Stimulated activated naive B cell treated with anti-CD40 and anti-IgM and Interleukin-4, amounts not matched to agents 10 μg/mL and 1 μg/mL and 100 μg/mL, for 72 hours (primary cell): ENCODE data around the gene KCTD16.

ENCODE experiments used
- ATAC-seq, 2 donors: fragments of 150-1000 bp; cut with Tn5 transposase; replicated peaks; 2 replicates each; pipeline ENCODE4 v1.10.0; 2021; ENCODE audit warnings: moderate library complexity in 1 of 2
- DNase-seq: peaks from one replicate; pipeline ENCODE4 v3.0.0; 2021
- H3K27ac Mint-ChIP-seq: one replicate; pipeline ENCODE4 v1.8.0; 2022; ENCODE audit warnings: mild to moderate bottlenecking, mixed read lengths
- H3K27me3 Mint-ChIP-seq, 2 donors: one replicate each; pipeline ENCODE4 v1.8.0; 2022; ENCODE audit warnings: mixed read lengths in 2 of 2
- H3K36me3 Mint-ChIP-seq, 2 donors: one replicate each; pipeline ENCODE4 v1.8.0; 2022; ENCODE audit warnings: mixed read lengths in 2 of 2, mild to moderate bottlenecking in 1 of 2
- H3K4me1 Mint-ChIP-seq, 2 donors: one replicate each; pipeline ENCODE4 v1.8.0; 2022; ENCODE audit warnings: mixed read lengths in 2 of 2, mild to moderate bottlenecking in 1 of 2
- H3K4me3 Mint-ChIP-seq, 2 donors: one replicate each; pipeline ENCODE4 v1.8.0; 2022; ENCODE audit warnings: mild to moderate bottlenecking in 2 of 2, mixed read lengths in 2 of 2, moderate library complexity in 1 of 2
- H3K9me3 Mint-ChIP-seq, 2 donors: one replicate each; pipeline ENCODE4 v1.8.0; 2022; ENCODE audit warnings: mixed read lengths in 2 of 2, mild to moderate bottlenecking in 1 of 2

The KCTD16 gene

GRCh38 chr5:144332265-144332664 lies 161.6 kb downstream of the KCTD16 start:
- Mint-ChIP-seq H3K36me3 (no peaks in the 10 kb centered on the region), H3K9me3 (no peaks in the 10 kb centered on the region), H3K27me3 (peaks cover 0 to under 1% of the 10 kb centered on the region in 2 donors), H3K4me1 (no peaks in the 10 kb centered on the region), H3K27ac (no peak overlapping the region), H3K4me3 (no peak overlapping the region)
- ATAC-seq (no peak), DNase-seq (no peak)

GRCh38 chr5:144333336-144333920 lies 162.8 kb downstream of the KCTD16 start:
- no peak overlapping the region for H3K4me3 Mint-ChIP-seq
- H3K4me1 Mint-ChIP-seq = no peaks in the 10 kb centered on the region
- DNase-seq = no peak

GRCh38 chr5:144335561-144335960 lies 164.9 kb downstream of the KCTD16 start:
- no peaks in the 10 kb centered on the region for H3K27me3 Mint-ChIP-seq
- no peaks in the 10 kb centered on the region for H3K36me3 Mint-ChIP-seq
- ATAC-seq = no peak
- no peak overlapping the region for H3K27ac Mint-ChIP-seq
- no peaks in the 10 kb centered on the region for H3K4me1 Mint-ChIP-seq
- no peak for DNase-seq
- no peaks in the 10 kb centered on the region for H3K9me3 Mint-ChIP-seq
- H3K4me3 Mint-ChIP-seq = no peak overlapping the region

More at GRCh38 chr5:144333336-144333920, 162.8 kb downstream of the KCTD16 start:
- H3K9me3 Mint-ChIP-seq = no peaks in the 10 kb centered on the region
- no peaks in the 10 kb centered on the region for H3K36me3 Mint-ChIP-seq
- no peak for ATAC-seq
- no peaks in the 10 kb centered on the region for H3K27me3 Mint-ChIP-seq
- H3K27ac Mint-ChIP-seq = no peak overlapping the region

- DNase-seq = no peak
- no peaks in the 10 kb centered on the region for H3K27me3 Mint-ChIP-seq
- no peaks in the 10 kb centered on the region for H3K36me3 Mint-ChIP-seq
- no peak for ATAC-seq
- H3K4me3 Mint-ChIP-seq = no peak overlapping the region
- no peaks in the 10 kb centered on the region for H3K9me3 Mint-ChIP-seq
- H3K27ac Mint-ChIP-seq = no peak overlapping the region
- no peaks in the 10 kb centered on the region for H3K4me1 Mint-ChIP-seq
These were observed 165.7 kb downstream of the KCTD16 start for GRCh38 chr5:144336191-144336961.

GRCh38 chr5:144352330-144352729 lies 181.7 kb downstream of the KCTD16 start:
- H3K27me3 Mint-ChIP-seq = no peaks in the 10 kb centered on the region

GRCh38 chr5:144352732-144353317 lies 182.2 kb downstream of the KCTD16 start:
- DNase-seq = no peak
- Mint-ChIP-seq H3K4me1 (no peaks in the 10 kb centered on the region), H3K4me3 (no peak overlapping the region), H3K36me3 (no peaks in the 10 kb centered on the region), H3K27me3 (no peaks in the 10 kb centered on the region), H3K9me3 (no peaks in the 10 kb centered on the region), H3K27ac (no peak overlapping the region)
- no peak for ATAC-seq

More at GRCh38 chr5:144352330-144352729, 181.7 kb downstream of the KCTD16 start:
- DNase-seq (no peak), ATAC-seq (no peak)
- no peaks in the 10 kb centered on the region for H3K4me1 Mint-ChIP-seq
- no peak overlapping the region for H3K4me3 Mint-ChIP-seq
- no peak overlapping the region for H3K27ac Mint-ChIP-seq
- no peaks in the 10 kb centered on the region for H3K36me3 Mint-ChIP-seq
- no peaks in the 10 kb centered on the region for H3K9me3 Mint-ChIP-seq

- DNase-seq = no peak
- Mint-ChIP-seq H3K27me3 (no peaks in the 10 kb centered on the region), H3K4me3 (no peak overlapping the region), H3K4me1 (no peaks in the 10 kb centered on the region), H3K9me3 (no peaks in the 10 kb centered on the region), H3K27ac (no peak overlapping the region), H3K36me3 (no peaks in the 10 kb centered on the region)
- ATAC-seq = no peak
These were observed 185.8 kb downstream of the KCTD16 start for GRCh38 chr5:144356489-144356888.

- Mint-ChIP-seq H3K9me3 (no peaks in the 10 kb centered on the region), H3K27me3 (no peaks in the 10 kb centered on the region), H3K36me3 (no peaks in the 10 kb centered on the region), H3K4me1 (no peaks in the 10 kb centered on the region), H3K27ac (no peak overlapping the region), H3K4me3 (no peak overlapping the region)
- DNase-seq (no peak), ATAC-seq (no peak)
These were observed 190.7 kb downstream of the KCTD16 start for GRCh38 chr5:144361406-144361805.

GRCh38 chr5:144365885-144366284 lies 195.2 kb downstream of the KCTD16 start:
- Mint-ChIP-seq H3K9me3 (no peaks in the 10 kb centered on the region), H3K36me3 (no peaks in the 10 kb centered on the region), H3K4me1 (no peaks in the 10 kb centered on the region), H3K27me3 (no peaks in the 10 kb centered on the region), H3K4me3 (no peak overlapping the region), H3K27ac (no peak overlapping the region)
- DNase-seq = no peak
- no peak for ATAC-seq

GRCh38 chr5:144367991-144368390 lies 197.3 kb downstream of the KCTD16 start:
- no peaks in the 10 kb centered on the region for H3K9me3 Mint-ChIP-seq
- H3K27ac Mint-ChIP-seq = no peak overlapping the region
- H3K4me1 Mint-ChIP-seq = no peaks in the 10 kb centered on the region
- DNase-seq (no peak), ATAC-seq (no peak)
- H3K27me3 Mint-ChIP-seq = no peaks in the 10 kb centered on the region
- H3K4me3 Mint-ChIP-seq = no peak overlapping the region
- no peaks in the 10 kb centered on the region for H3K36me3 Mint-ChIP-seq

GRCh38 chr5:144368556-144368955 lies 197.9 kb downstream of the KCTD16 start:
- no peaks in the 10 kb centered on the region for H3K27me3 Mint-ChIP-seq
- no peaks in the 10 kb centered on the region for H3K9me3 Mint-ChIP-seq
- H3K36me3 Mint-ChIP-seq = no peaks in the 10 kb centered on the region
- no peak for DNase-seq
- H3K4me3 Mint-ChIP-seq = no peak overlapping the region
- H3K4me1 Mint-ChIP-seq = no peaks in the 10 kb centered on the region
- H3K27ac Mint-ChIP-seq = no peak overlapping the region
- no peak for ATAC-seq

- Mint-ChIP-seq H3K4me3 (no peak overlapping the region), H3K9me3 (no peaks in the 10 kb centered on the region), H3K27ac (no peak overlapping the region), H3K4me1 (no peaks in the 10 kb centered on the region), H3K36me3 (no peaks in the 10 kb centered on the region), H3K27me3 (no peaks in the 10 kb centered on the region)
- no peak for DNase-seq
- no peak for ATAC-seq
These were observed 198.3 kb downstream of the KCTD16 start for GRCh38 chr5:144369006-144369405.

GRCh38 chr5:144370273-144370672 lies 199.6 kb downstream of the KCTD16 start:
- ATAC-seq = no peak
- no peak overlapping the region for H3K27ac Mint-ChIP-seq
- H3K4me3 Mint-ChIP-seq = no peak overlapping the region

GRCh38 chr5:144374637-144375036 lies 204.0 kb downstream of the KCTD16 start:
- no peaks in the 10 kb centered on the region for H3K27me3 Mint-ChIP-seq

More at GRCh38 chr5:144370273-144370672, 199.6 kb downstream of the KCTD16 start:
- DNase-seq = no peak
- H3K36me3 Mint-ChIP-seq = no peaks in the 10 kb centered on the region
- H3K9me3 Mint-ChIP-seq = no peaks in the 10 kb centered on the region
- H3K27me3 Mint-ChIP-seq = no peaks in the 10 kb centered on the region
- no peaks in the 10 kb centered on the region for H3K4me1 Mint-ChIP-seq

GRCh38 chr5:144377207-144377606 lies 206.5 kb downstream of the KCTD16 start:
- Mint-ChIP-seq H3K4me1 (no peaks in the 10 kb centered on the region), H3K27ac (no peak overlapping the region), H3K27me3 (no peaks in the 10 kb centered on the region), H3K4me3 (no peak overlapping the region), H3K9me3 (peaks cover 10 to 13% of the 10 kb centered on the region in 2 donors), H3K36me3 (no peaks in the 10 kb centered on the region)
- ATAC-seq = no peak
- no peak for DNase-seq

More at GRCh38 chr5:144374637-144375036, 204.0 kb downstream of the KCTD16 start:
- H3K4me3 Mint-ChIP-seq = no peak overlapping the region
- ATAC-seq = no peak
- no peak overlapping the region for H3K27ac Mint-ChIP-seq
- peaks cover 0 to 7% of the 10 kb centered on the region in 2 donors for H3K9me3 Mint-ChIP-seq
- DNase-seq = no peak
- no peaks in the 10 kb centered on the region for H3K36me3 Mint-ChIP-seq
- no peaks in the 10 kb centered on the region for H3K4me1 Mint-ChIP-seq
